HG02938 (cell line): Measurements from ENCODE around the gene ARL5C.
"Not testable (repeated sequence)": the region's sequence is repeated elsewhere in the genome, so short reads cannot be mapped to it uniquely, and the experiment has no call there.

Source experiments
- ATAC-seq: cut with Tn5 transposase; IDR thresholded peaks from one replicate; pipeline ENCODE4 v1.9.1; 2021; ENCODE audit warnings: mild to moderate bottlenecking, moderate library complexity; ENCODE audit not compliant: unreplicated experiment

ARL5C gene

DNA sequence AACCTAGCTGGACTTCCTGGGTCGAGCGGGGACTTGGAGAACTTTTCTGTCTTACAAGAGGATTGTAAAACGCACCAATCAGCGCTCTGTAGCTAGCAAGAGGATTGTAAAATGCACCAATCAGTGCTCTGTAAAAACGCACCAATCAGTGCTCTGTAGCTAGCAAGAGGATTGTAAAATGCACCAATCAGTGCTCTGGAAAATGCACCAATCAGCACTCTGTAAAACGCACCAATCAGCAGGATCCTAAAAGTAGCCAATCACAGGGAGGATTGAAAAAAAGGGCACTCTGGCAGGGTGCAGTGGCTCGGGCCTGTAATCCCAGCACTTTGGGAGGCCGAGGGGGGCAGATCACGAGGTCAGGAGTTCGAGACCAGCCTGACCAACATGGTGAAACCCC, 2.5 kb upstream of the ARL5C start:
- not testable (repeated sequence) for ATAC-seq

DNA sequence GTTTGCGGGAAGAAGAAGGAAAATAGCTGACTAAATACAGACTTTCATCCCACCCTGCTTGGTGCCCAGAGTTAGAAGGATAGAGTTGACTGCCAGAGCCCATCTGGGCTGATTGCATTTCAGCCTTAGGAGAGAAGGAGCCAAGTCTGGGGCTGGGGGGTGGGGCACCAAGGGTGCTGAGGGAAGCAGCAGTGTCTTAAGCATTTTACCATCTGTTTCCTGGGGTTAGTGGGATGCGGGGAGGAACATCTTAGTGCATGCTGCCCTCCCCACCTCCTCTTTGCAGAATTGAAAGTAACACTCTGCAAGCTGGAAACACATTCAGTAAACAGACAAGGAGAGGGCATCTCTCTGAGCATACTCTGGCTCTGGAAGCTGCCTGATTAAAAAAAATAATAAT, 1.5 kb upstream of the ARL5C start:
- no peak for ATAC-seq

GRCh38 chr17:39166437-39167335, 725 bp upstream of the ARL5C start:
- ATAC-seq = no peak

- no peak for ATAC-seq
Observed at GRCh38 chr17:39165178-39165840, 652 bp downstream of the ARL5C start.

- ATAC-seq = peak; percentile 76
Observed at GRCh38 chr17:39164675-39165143, 1.3 kb downstream of the ARL5C start.

- no peak for ATAC-seq
Observed at GRCh38 chr17:39161962-39162361, 4.0 kb downstream of the ARL5C start.

GRCh38 chr17:39158623-39159022, 7.3 kb downstream of the ARL5C start:
- no peak for ATAC-seq

GRCh38 chr17:39156491-39156890, 9.5 kb downstream of the ARL5C start:
- no peak for ATAC-seq

GRCh38 chr17:39155654-39156053, 10.3 kb downstream of the ARL5C start:
- no peak for ATAC-seq

DNA sequence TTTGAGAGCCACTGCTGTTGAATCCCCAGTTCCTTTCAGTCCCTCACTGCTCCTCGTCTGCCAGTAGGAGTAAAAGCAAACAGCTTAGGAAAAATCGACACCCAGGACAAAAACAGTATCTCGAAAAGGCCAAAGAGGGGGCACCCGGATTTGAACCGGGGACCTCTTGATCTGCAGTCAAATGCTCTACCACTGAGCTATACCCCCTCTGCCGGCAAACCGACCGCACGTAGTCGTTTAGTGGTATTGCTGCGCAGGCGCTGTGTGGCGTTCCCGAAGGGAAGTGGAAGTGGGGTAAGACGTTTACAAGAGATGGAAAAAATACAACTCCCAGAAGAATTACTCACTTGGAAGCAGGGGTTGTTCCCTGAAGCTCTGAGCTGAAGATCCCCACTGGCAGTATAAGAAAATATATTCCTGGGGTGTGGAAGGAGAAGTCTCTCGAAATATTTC, 12.3 kb downstream of the ARL5C start:
- peak; percentile 44 for ATAC-seq

GRCh38 chr17:39151943-39152818, 13.8 kb downstream of the ARL5C start:
- no peak for ATAC-seq

- ATAC-seq = no peak
Observed at GRCh38 chr17:39151150-39151942, 14.6 kb downstream of the ARL5C start, which contains the start of gene PLXDC1. TSS of gene PLXDC1 (minus strand) at chr17:39151637. CDS start at chr17:39151437, 200 bp downstream.

DNA sequence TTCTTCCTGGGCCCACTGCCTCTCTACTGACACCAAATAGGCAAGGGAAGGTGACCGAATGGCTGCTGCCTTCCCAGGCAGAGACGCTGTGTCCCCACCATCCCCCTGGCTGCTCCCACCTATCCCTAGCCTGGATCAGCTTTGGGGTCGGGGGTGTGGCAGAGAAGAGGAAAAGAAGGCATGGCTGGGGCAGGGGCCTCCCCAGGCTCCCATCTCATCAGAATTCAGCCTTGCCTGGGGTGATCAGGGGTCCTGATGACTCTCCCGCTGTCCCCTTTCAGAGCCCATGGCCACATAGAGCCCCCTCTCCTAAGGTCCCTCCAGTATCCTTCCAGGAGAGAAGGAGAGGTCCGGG, 15.2 kb downstream of the ARL5C start:
- no peak for ATAC-seq

- no peak for ATAC-seq
Observed at GRCh38 chr17:39150104-39150634, 15.8 kb downstream of the ARL5C start.

DNA sequence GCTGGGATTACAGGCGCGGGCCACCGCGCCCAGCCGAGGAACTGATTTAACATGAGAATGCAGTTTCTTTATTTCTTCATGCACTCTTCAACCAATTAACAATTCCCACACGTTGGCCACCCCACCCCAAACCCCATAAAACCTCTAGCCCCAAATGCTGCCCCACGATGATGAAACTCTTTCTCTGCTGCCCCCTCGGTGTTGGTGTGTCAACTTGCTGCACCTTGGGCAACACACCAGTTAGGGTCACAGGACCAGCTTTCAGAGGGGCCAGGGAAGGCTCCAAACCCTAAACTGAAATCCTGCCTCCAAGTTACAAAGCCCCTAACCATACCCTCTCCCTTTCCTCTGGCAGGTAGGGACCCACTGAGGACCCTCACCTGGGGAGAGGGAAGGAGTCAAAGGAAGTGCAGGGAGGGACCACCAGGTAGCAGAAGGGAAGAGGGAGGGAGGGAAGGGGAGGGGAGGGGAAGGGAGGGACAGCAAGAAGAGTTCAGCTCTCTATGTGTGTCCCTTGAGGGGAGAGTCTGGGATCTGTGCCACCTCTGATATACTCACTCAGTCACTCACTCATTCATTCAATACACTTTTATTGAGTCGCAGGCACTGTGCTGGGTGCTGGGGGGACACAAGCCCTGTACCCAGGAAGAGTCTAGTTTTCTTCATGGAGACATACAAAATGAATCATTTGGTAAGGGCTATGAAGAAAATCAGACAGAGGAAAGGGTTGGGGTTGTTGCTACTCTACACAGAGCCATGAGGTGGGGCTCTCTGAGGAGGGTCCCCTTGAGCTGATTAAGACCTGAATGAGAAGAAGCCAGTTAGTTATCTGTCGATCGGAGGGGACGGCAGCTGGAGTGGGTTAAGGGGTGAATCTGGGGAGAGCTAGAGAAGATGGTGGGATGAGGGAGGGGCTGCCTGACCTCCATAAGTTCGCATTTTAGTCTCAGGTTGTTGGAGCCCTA, 18.5 kb downstream of the ARL5C start:
- no peak for ATAC-seq

GRCh38 chr17:39146273-39146672, 19.7 kb downstream of the ARL5C start:
- ATAC-seq = no peak

DNA sequence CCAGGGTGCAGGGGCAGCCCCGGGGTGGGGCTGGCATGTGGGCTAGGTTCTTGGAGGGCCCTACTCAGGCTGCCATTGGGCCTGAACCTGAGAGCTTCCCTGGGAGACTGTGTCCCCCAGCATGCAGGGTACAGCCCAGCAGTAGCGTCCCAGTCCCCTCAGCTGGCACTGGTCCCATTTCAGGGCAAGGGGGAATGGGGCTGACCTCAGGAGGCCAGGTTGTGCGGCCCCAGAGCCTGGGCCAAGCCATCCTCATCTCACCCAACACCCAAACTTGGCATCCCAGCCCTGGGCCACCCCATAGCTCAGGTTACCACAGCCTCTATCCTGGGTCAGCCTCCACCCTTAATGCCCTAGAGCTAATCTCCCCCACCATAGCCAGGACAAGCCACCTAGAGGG, 20.8 kb downstream of the ARL5C start:
- no peak for ATAC-seq

DNA sequence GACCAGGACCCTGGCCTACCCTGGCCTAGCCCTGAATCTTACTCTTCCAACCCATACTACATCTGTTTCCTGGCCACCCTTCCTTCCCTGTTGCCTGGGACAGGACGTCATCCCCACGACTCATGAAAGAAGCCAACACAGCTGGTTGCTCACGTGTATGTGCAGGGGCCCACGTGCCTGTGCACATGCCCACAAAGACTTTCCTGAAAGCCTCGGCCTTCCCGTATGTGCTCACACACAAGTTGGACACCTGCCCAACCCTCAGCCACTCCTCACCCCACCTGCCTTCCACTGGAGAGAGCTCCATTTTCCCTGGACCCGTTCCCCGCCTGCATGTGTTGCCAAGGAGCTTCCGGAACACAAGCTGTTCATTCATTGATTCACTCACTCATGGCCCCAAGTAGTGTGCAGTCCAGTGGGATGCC, 21.5 kb downstream of the ARL5C start:
- no peak for ATAC-seq
